ENCODE data around the gene SMURF2.

GRCh38 chr17:64707050-64707591 lies 45.0 kb upstream of the SMURF2 start:
- TF ChIP-seq POLR2A (IDR thresholded peaks at IDR 0.05) (no peak), CTCF (IDR thresholded peaks at IDR 0.05) (no peak)
